ENCODE data around the gene AQP4.

DNA sequence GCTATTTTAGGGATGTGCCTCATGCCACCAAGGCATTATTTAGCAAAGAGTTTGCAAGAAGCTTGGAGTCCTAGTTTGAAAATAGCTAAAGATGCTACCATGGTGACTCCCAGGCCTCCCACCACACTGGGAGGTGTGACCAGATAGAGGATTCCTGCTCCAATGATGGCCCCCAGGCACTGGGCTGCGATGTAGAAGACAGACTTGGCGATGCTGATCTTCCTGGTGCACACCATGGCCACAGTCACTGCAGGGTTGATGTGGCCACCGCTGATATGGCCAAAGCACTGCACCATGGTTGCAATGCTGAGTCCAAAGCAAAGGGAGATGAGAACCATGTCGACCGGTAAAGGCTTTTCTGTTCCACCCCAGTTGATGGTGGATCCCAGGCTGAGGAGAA is 3.4 kb downstream of the AQP4 start:
- TF ChIP-seq, protein P1, sequence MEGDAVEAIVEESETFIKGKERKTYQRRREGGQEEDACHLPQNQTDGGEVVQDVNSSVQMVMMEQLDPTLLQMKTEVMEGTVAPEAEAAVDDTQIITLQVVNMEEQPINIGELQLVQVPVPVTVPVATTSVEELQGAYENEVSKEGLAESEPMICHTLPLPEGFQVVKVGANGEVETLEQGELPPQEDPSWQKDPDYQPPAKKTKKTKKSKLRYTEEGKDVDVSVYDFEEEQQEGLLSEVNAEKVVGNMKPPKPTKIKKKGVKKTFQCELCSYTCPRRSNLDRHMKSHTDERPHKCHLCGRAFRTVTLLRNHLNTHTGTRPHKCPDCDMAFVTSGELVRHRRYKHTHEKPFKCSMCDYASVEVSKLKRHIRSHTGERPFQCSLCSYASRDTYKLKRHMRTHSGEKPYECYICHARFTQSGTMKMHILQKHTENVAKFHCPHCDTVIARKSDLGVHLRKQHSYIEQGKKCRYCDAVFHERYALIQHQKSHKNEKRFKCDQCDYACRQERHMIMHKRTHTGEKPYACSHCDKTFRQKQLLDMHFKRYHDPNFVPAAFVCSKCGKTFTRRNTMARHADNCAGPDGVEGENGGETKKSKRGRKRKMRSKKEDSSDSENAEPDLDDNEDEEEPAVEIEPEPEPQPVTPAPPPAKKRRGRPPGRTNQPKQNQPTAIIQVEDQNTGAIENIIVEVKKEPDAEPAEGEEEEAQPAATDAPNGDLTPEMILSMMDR (IDR thresholded peaks at IDR 0.05), result no peak
- TF ChIP-seq POLR2AphosphoS5 (IDR thresholded peaks at IDR 0.05) (no peak), EP300 (IDR thresholded peaks at IDR 0.05) (no peak), POLR2A (IDR thresholded peaks at IDR 0.05; ENCODE audit: low read depth) (no peak)

Data from esophagus muscularis mucosa (tissue), 4 donors.